HG03439 (cell line): ENCODE measurements around the gene SPOUT1.
A peak's percentile ranks its signal among the peaks of the same experiment; 100 is the strongest.
"Not testable (repeated sequence)": the region's sequence is repeated elsewhere in the genome, so short reads cannot be mapped to it uniquely, and the experiment has no call there.

Source experiments
- ATAC-seq: cut with Tn5 transposase; IDR thresholded peaks from one replicate; pipeline ENCODE4 v1.9.1; 2021; ENCODE audit warnings: mild to moderate bottlenecking, moderate library complexity; ENCODE audit not compliant: unreplicated experiment

SPOUT1 gene, protein sequence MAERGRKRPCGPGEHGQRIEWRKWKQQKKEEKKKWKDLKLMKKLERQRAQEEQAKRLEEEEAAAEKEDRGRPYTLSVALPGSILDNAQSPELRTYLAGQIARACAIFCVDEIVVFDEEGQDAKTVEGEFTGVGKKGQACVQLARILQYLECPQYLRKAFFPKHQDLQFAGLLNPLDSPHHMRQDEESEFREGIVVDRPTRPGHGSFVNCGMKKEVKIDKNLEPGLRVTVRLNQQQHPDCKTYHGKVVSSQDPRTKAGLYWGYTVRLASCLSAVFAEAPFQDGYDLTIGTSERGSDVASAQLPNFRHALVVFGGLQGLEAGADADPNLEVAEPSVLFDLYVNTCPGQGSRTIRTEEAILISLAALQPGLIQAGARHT

DNA sequence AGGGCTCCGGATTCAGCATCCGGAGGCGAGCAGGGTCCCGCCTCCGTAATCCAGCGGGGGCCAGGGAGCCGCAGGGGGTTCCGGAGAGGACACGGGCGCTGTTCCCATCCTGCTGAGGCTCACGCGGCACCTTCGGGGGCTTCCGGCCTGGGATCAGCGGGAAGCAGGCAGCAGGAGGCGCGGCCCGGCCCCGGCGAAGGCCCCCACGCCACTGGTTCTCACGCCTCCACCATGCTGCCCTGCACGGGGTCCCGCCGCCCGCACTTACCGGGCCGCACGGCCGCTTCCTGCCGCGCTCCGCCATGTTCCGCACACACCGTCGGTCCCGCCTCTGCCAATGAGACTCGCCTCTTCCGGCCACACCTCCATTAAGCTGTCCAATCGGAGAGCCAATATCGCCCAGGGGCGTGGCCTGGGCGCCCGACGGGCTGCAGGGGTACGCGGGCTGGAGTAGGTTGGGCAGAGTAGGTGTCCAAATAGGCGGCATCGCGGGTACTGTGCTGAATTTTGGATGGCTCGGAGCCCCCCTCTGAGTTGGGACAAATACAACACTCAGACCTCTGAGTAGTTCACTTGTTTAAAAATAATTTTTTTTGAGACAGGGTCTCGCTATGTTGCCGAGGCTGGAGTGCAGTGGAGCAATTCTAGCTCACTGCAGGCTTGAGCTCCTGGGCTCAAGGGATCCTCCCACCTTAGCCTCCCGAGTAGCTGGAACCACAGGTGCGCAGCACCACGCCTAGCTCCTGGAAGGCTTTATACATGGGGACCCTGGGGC is at the start of gene SPOUT1:
Gene SPOUT1, minus strand, starts transcription at position 318 of the 775 bp plus-strand sequence. Its CDS starts 14 bp downstream, at position 304.
- ATAC-seq, result peak; percentile 95

DNA sequence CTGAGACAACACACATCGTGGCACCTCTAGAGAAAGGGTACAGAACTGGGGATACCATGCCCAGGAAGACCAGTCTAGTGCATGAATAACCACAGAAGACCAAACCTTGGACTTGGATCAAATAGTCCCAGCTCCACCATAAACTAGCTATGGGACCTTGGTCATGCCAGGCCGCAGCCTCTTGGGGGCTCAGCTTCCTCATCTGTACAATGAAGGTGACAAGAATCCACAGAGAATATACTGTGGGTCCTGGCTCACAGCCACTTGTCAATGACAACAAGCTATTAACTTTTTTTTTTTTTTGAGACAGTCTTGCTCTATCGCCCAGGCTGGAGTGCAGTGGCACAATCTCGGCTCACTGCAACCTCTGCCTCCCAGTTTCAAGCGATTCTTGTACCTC is 48.3 kb upstream of the SPOUT1 start:
- no peak for ATAC-seq

DNA sequence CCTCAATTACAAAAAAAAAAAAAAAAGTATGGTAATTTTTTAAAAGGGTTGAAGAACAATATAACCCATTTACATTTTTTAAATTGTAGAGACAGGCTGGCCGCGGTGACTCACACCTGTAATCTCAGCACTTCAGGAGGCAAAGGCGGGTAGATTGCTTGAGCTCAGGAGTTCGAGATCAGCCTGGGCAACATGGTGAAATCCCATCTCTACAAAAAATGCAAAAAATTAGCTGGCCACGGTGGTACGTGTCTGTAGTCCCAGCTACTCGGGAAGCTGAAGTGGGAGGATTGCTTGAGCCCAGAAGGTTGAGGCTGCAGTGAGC is 41.3 kb upstream of the SPOUT1 start:
- not testable (repeated sequence) for ATAC-seq

DNA sequence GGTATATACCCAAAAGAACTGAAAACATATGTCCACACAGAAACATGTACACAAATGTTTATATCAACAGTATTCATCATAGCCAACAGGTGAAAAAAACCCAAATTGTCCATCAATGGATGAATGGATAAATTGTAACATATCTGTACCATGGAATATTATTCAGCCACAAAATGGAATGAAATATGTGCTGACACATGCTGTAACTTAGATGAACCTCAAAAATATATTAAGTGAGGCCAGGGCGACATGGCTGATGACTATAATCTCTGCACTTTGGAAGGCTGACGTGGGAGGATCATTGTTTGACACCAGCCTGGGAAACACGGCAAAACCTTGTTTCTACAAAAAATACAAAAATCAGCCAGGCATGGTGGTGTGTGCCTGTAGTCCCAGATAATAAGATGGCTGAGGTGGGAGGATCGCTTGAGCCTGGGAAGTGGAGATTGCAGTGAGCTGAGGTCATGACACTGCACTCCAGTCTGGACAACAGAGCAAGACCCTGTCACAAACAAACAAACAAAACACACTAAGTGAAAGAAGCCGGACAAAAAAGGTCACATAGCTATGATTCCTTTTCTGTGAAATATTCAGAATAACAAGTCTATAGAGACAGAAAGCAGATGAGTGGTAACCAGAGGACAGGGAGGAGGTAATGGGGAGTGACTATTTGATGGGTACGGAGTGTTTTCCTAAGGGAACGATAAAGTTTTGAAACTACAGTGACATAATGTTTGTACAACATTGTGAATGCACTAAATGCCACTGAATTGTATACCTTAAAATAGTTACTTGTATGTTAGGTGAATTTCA is 40.7 kb upstream of the SPOUT1 start:
- no peak for ATAC-seq

DNA sequence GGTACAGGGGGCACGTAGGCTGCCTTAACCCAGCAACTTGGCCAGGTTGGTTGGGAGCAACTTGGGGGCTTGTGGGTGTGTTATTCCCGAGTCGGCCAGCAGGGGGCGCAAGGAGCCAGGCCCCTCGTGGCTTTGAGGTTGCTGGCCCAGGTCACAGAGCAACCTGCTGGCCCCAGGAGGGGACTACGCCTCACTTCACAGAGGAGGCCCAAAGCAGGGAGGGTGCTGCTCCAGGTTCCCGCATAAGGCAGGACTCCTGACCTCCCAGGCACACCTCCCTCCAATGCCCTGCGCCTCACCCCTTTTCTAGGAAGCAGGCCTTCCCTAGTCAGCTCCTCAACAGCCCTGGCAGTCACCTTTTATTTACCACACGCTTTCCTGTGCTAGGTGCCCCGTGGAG is 34.1 kb upstream of the SPOUT1 start:
- peak; percentile 67 for ATAC-seq

DNA sequence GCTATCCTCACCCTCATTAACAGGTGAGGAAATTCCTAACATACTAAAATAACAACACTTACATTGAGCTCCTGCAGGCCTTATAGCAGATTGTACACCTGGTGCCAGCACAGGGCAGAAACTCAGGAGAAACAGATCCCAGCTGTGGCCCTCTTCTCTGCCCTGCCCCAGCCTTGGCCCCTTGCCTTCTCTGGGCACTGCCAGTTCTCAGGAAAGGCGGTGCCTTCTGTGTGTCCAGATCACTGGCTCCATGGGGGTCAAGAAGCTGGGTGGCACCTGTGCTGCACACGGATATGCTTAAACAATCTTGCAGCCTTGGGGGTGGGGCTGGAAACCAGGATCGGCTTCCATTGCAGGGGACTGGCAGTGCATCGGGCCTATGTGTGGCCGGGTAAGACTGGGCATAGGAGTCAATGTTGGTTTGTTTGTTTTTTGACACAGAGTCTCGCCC is 32.8 kb upstream of the SPOUT1 start:
- ATAC-seq, result no peak

DNA sequence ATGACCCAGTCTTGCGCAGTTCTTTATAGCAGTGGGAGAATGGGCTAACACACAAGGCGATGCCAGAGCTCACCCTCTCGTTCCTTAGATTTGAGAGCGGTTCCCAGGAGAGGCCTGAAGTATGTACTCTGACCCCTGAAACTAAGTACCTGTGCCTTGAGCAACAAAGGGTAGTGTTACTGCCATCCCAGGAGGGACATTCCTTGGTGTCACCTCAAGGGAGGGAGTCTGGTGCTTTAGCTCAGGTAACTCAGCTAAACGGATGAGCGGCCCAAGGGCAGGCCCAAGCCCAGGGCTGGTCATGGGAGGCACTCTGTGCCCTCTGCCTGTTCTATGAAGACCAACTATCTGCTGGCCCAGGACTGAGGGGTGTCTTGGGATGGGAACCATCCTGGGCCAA is 31.9 kb upstream of the SPOUT1 start:
- ATAC-seq, result no peak

DNA sequence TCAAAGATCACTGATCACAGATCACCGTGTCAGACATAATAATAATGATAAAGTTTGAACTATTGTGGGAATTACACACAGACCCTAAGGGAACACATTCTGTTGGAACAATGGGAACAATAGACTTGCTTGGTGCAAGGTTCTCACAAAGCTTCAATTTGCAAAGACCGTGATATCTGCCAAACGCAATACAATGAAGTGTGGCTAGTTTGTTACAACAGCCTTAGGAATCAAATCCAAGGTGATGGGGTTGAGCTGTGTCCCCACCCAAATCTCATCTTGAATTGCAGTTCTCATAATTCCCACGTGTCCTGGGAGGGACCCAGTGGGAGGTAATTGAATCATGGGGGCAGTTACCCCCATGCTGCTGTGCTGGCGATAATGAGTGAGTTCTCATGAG is 31.3 kb upstream of the SPOUT1 start:
- ATAC-seq, result no peak

DNA sequence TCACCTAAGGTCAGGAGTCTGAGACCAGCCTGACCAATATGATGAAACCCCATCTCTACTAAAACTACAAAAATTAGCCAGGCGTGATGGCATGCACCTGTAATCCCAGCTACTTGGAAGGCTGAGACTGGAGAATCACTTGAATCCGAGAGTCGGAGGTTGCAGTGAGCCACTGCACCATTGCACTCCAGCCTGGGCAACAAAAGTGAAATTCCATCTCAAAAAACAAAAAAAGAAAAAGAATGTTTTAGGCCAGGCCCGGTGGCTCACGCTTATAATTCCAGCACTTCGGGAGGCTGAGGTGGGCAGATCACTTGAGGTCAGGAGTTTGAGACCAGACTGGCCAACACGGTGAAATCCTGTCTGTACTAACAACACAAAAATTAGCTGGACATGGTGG is 28.9 kb upstream of the SPOUT1 start:
- ATAC-seq, result not testable (repeated sequence)

DNA sequence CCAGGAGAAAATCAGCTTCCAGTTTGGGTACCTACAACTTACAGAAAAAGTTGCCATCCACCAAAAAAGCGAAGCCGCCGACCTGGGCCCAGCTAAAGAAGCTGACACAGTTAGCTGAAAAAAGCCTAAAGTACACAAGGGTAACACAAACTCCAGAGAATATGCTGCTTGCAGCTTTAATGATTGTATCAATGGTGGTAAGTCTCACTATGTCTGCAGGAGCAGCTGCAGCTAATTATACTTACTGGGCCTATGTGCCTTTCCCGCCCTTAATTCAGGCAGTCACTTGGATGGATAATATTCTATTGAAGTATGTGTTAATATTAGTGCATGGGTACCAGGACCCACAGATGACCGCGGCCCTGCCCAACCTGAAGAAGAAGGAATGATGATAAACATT is 24.9 kb upstream of the SPOUT1 start:
- not testable (repeated sequence) for ATAC-seq

DNA sequence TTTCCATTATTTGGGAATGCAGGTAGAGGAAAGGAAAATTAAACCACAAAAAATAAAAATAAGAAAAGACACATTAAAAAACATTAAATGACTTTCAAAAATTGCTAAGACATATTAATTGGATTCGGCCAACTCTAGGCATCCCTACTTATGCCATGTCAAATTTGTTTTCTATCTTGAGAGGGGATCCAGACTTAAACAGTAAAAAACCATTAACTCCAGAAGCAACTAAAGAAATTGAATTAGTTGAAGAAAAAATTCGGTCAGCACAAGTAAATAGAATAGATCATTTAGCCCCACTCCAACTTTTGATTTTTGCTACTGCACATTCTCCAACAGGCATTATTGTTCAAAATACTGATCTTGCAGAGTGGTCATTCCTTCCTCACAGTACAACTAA is 23.1 kb upstream of the SPOUT1 start:
- ATAC-seq, result not testable (repeated sequence)

DNA sequence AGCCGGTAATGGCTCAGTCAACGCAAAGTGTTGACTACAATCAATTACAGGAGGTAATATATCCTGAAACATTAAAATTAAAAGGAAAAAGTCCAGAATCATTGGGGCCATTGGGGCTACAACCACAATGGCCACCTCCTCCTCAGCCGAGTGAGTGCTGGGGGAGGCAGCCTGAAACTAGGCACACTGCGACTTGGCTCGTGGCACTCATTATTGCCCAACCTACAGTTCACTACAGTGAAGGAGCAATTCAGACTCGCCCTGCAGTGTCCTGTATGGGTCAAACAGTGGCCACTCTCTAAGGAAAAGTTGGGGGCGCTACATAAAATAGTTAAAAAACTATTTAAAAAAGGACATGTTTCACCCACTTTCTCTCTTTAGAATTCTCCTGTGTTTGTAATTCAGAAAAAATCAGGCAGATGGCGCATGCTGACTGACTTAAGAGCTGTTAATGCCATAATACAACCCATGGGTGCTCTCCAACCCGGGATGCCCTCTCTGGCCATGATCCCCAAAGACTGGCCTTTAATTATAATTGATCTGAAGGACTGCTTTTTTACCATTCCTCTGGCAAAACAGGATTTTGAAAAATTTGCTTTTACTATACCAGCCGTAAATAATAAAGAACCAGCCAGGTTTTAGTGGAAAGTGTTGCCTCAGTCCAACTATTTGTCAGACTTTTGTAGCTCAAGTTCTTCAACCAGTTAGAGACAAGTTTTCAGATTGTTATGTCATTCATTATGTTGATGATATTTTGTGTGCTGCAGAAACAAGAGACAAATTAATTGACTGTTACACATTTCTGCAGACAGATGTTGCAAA is 22.4 kb upstream of the SPOUT1 start:
- ATAC-seq, result not testable (repeated sequence)

DNA sequence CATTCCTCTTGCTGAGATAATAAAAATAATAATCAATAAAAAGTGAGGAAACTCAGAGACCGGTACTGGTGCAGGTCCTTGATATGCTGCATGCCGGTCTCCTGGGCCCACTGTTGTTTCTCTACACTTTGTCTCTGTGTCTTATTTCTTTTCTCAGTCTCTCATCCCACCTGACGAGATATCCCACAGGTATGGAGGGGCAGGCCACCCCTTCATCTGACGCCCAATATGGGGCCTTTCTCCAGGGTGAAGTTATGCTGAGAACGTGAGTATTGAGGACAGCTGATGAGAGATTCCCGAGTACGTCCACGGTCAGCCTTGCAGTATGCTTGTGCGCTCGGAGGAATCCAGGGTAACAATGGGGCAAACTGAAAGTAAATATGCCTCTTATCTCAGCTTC is 21.4 kb upstream of the SPOUT1 start:
- not testable (repeated sequence) for ATAC-seq

DNA sequence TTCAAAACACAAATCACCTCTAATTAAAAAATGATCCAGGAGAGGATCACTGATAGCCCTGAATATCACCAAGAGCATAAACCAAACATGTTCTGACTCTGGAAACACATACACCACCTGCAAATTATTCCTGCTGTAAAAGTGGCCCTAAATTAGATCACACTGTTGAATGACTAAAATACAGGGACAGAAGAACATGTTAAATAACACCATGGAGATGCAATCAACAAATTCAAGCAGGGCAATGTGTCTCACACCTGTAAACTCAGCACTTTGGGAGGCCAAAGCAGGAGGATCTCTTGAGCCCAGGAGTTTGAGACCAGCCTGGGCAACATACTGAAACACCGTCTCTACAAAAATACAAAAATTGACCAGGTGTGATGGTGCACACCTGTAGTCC is 18.2 kb upstream of the SPOUT1 start:
- ATAC-seq, result no peak

DNA sequence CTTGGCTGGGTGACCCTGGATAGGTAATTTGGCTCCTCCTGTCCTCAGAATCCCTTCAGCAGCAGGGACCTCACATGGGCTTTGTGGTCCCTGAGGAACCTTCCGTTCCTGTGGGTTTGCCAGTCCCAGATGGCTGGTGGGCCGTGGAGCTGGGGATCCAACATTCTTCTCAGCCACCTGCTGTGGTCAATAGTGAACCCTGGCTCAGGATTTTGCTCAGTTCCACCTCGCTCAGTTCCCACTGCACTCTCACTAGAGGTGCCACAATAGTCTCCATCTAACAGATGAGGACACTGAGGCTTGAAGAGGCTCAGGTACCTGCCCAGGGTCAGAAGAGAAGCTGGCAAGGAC is 17.1 kb upstream of the SPOUT1 start:
- ATAC-seq, result no peak

DNA sequence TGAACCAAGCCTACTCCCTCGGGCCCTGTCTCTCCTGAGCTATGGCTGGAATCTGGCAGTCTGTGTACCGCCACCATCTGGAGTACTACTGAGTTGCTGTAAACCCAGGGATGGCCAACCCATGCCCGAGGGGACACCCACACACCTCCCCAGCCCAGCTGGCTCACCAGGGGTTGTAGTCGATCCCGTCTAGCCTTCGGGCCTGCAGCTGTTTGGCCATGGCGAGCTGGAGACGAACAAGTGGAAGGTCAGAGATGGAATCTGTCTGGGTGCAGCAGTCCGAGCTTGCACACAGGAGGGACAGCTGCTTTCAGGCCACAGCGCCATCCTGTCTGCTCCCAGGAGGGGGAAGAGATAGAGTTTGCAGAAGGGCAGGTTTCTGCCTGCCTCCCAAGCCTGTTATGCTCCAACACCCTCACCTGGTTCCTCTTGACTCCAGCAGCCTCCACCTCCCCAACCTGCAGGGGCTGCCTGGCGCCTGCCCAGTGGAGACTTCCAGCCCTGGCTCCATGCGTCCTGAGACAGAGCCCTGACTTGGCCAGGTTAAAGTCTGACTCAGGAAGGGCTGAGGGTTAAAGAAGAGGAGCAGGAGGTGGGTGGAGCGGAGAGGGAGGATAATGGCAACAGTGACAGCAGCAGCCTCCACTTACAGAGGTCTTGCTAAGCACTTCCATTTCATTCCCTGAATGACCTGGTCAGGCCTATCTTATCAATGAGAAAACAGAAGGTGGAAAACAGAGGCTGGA is 15.8 kb upstream of the SPOUT1 start:
- ATAC-seq, result no peak

DNA sequence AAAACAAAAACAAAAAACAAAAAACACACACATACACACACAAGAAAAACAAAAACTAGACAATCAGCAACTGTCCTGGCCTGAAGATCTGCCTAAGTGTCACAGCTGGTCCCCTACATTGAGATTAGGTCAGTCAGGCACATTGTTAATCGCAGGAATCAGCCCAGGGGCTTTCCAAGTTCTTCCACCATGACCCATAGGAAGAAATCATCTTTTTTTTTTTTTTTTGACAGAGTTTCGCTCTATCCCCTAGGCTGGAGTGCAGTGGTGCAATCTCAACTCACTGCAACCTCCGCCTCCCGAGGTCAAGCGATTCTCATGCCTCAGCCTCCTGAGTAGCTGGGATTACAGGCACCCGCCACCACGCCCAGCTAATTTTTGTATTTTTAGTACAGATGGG is 13.6 kb upstream of the SPOUT1 start:
- not testable (repeated sequence) for ATAC-seq

DNA sequence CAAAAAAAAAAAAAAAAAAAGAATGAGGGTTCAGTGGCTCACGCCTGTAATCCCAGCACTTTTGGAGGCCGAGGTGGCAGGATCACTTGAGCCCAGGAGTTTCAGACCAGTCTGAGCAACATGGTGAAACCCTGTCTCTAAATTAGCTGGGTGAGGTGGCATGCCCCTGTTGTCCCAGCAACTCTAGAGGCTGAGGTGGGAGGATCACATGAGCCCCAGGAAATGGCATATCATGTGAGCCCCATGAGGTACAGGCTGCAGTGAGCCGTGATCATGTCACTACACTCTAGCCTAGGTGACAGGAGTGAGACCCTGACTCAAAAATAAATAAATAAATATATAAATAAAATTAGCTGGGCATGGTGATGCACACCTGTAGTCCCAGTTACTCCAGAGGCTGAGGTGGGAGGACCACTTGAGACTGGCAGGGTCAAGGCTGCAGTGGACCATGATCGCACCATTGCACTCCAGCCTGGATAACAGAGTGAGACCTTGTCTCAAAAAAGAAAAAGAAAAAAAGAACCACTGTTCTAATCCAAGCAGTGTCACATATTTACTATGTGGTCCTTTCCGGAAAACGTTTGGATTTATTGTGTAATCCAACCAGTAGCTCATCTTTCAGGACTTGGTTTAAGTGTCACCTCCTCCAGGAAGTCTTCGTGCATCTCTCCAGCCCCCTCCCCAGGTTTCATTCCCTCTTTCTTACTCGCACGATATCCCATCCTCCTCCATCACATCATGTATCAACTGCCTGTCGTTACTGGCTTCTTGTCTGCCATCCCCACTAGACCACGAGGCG is 12.3 kb upstream of the SPOUT1 start:
- no peak for ATAC-seq

DNA sequence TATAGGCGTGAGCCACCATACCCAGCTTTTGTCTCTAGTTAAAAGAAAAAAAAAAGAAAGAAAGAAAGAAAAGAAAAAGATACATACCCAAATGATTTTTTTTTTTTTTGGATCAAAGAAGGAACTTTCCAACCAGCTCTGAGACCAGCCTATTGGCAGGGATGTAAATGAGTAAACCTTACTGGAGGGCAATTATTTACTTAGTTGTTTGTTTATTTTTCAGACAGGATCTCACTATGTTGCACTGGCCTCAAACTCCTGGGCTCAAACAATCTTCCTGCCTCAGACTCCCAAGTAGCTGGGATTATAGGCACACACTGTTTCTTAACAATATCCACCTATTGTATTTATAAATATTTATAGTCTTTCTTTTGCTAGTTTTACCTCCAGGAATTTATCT is 10.9 kb upstream of the SPOUT1 start:
- no peak for ATAC-seq
